Smooth muscle cell (in vitro differentiated cells): ENCODE measurements around the gene TCF4. TPM values are rescaled to one million over a fixed set of nuclear protein-coding genes. Genes with fewer than 3 reads are reported as not detected.

ENCODE experiments used
- DNase-seq: peaks from one replicate; lab custom pipeline; 2025; ENCODE audit not compliant: unreplicated experiment; lab: John Stamatoyannopoulos, UW
- H2AFZ ChIP-seq: fragments of 200-600 bp; sonication (generic); 2 replicates; pipeline ENCODE4 v1.6.0; 2016; ENCODE audit warnings: antibody characterized with exemption, low read depth, mild to moderate bottlenecking
- H3F3A ChIP-seq: fragments of 200-600 bp; sonication (generic); 2 replicates; pipeline ENCODE4 v1.6.0; 2017; ENCODE audit warnings: antibody characterized with exemption, low read depth
- H3K27ac ChIP-seq: fragments of 200-600 bp; sonication (generic); 2 replicates; pipeline ENCODE4 v1.5.1; 2016; ENCODE audit warnings: low read depth, mild to moderate bottlenecking
- H3K27me3 ChIP-seq: fragments of 200-600 bp; sonication (generic); 2 replicates; pipeline ENCODE4 v1.6.1; 2016; ENCODE audit warnings: low read depth, mild to moderate bottlenecking
- H3K36me3 ChIP-seq: fragments of 200-600 bp; sonication (generic); 2 replicates; pipeline ENCODE4 v1.5.1; 2016; ENCODE audit warnings: low read depth
- H3K4me1 ChIP-seq: fragments of 200-600 bp; sonication (generic); 2 replicates; pipeline ENCODE4 v1.5.1; 2016; ENCODE audit warnings: low read depth
- H3K4me2 ChIP-seq: fragments of 200-600 bp; sonication (generic); 2 replicates; pipeline ENCODE4 v1.6.0; 2016; ENCODE audit warnings: mild to moderate bottlenecking
- H3K4me3 ChIP-seq: fragments of 200-600 bp; sonication (generic); 2 replicates; pipeline ENCODE4 v1.5.1; 2016; ENCODE audit warnings: mild to moderate bottlenecking
- H3K79me2 ChIP-seq: fragments of 200-600 bp; sonication (generic); 2 replicates; pipeline ENCODE4 v1.6.0; 2016; ENCODE audit warnings: low read depth, mild to moderate bottlenecking
- H3K9ac ChIP-seq: fragments of 200-600 bp; sonication (generic); 2 replicates; pipeline ENCODE4 v1.6.0; 2016; ENCODE audit warnings: low read depth
- H3K9me3 ChIP-seq: fragments of 200-600 bp; sonication (generic); replicated peaks from 2 replicates; pipeline ENCODE4 v1.5.1; 2016; ENCODE audit warnings: low read depth
- H4K20me1 ChIP-seq: fragments of 200-600 bp; sonication (generic); 2 replicates; pipeline ENCODE4 v1.6.0; 2016; ENCODE audit warnings: low read depth
- CTCF ChIP-seq: fragments of 200-600 bp; sonication (generic); IDR thresholded peaks from 2 replicates; pipeline ENCODE4 v1.5.1; 2017; ENCODE audit warnings: borderline replicate concordance, mild to moderate bottlenecking, antibody characterized with exemption; ENCODE audit not compliant: insufficient read depth, poor library complexity, severe bottlenecking
- WGBS: methylation state at CpG from one replicate; pipeline ENCODE4 v1.1.7; 2016; ENCODE audit warnings: low lambda C conversion rate; 5-methylcytosine and 5-hydroxymethylcytosine counted together
- polyA plus RNA-seq: library from polyadenylated mRNA; unstranded; fragments of >200 nt; fragmentation: Nextera tagmentation; extraction: Ambion mirVana; gene quantifications from 2 replicates; pipeline ENCODE4 v1.2.1, GENCODE V29; 2016
- total RNA-seq: library from RNA; depleted of rRNA; stranded (reverse); fragments of >200 nt; gene quantifications from 2 replicates; pipeline ENCODE4 v1.2.3, GENCODE V29; 2014

The TCF4 gene
- total and polyA plus RNA-seq, 2 experiments from 2014 or later, result 105 to 120 TPM

GRCh38 chr18:55593888-55594287 lies 5.9 kb upstream of the TCF4 start:
- Histone ChIP-seq H3K9ac (no peak overlapping the region), H3K4me3 (no peak overlapping the region), H3K4me2 (no peak overlapping the region), H4K20me1 (no peaks in the 10 kb centered on the region), H2AFZ (no peak overlapping the region), H3K79me2 (peaks cover 6% of the 10 kb centered on the region), H3K4me1 (no peaks in the 10 kb centered on the region), H3K36me3 (no peaks in the 10 kb centered on the region), H3F3A (no peaks in the 10 kb centered on the region), H3K27ac (no peak overlapping the region), H3K9me3 (no peaks in the 10 kb centered on the region), H3K27me3 (no peaks in the 10 kb centered on the region)
- no peak for DNase-seq
- WGBS, result 100% methylated on average over 2 of the region's 2 CpGs
- TF ChIP-seq CTCF, result no peak

- H3K4me1 ChIP-seq, result no peaks in the 10 kb centered on the region
- no peaks in the 10 kb centered on the region for H3K9me3 ChIP-seq
- H2AFZ ChIP-seq, result no peak overlapping the region
- WGBS, result 45% methylated on average over 4 of the region's 4 CpGs
- TF ChIP-seq CTCF, result no peak
- peaks cover 4% of the 10 kb centered on the region for H3F3A ChIP-seq
- H3K9ac ChIP-seq, result no peak overlapping the region
- peaks cover 13% of the 10 kb centered on the region for H3K79me2 ChIP-seq
- H4K20me1 ChIP-seq, result no peaks in the 10 kb centered on the region
- peak overlapping the region; percentile 22 for H3K27ac ChIP-seq
- DNase-seq, result no peak
- H3K27me3 ChIP-seq, result no peaks in the 10 kb centered on the region
- no peaks in the 10 kb centered on the region for H3K36me3 ChIP-seq
- no peak overlapping the region for H3K4me2 ChIP-seq
- H3K4me3 ChIP-seq, result no peak overlapping the region
Measured at GRCh38 chr18:55592572-55592971, 4.6 kb upstream of the TCF4 start.

- WGBS, result 59% methylated on average over 1 of the region's 1 CpG
- H4K20me1 ChIP-seq, result no peaks in the 10 kb centered on the region
Measured at GRCh38 chr18:55592106-55592505, 4.1 kb upstream of the TCF4 start.

More at GRCh38 chr18:55592106-55592505, 4.1 kb upstream of the TCF4 start:
- H3K9me3 ChIP-seq, result no peaks in the 10 kb centered on the region
- H3K79me2 ChIP-seq, result peaks cover 17% of the 10 kb centered on the region
- no peak for DNase-seq
- peaks cover 4% of the 10 kb centered on the region for H3F3A ChIP-seq
- TF ChIP-seq CTCF, result no peak
- H3K27ac ChIP-seq, result peak overlapping the region; percentile 22
- no peaks in the 10 kb centered on the region for H3K4me1 ChIP-seq
- no peaks in the 10 kb centered on the region for H3K36me3 ChIP-seq
- H3K9ac ChIP-seq, result no peak overlapping the region
- H3K4me2 ChIP-seq, result no peak overlapping the region
- no peak overlapping the region for H3K4me3 ChIP-seq
- no peaks in the 10 kb centered on the region for H3K27me3 ChIP-seq
- no peak overlapping the region for H2AFZ ChIP-seq
